B cell (primary cell): ENCODE data around the gene KIF18A. TPM values are rescaled to one million over a fixed set of nuclear protein-coding genes. Genes with fewer than 3 reads are reported as not detected.

Experiments used
- ATAC-seq: fragments of 200-7000 bp; cut with Tn5 transposase; one replicate; pipeline ENCODE4 v1.10.0; 2021; ENCODE audit warnings: low read depth, mild to moderate bottlenecking, moderate number of reproducible peaks, moderate library complexity
- CTCF ChIA-PET: fragments of 350-600 bp; sonication (Branson Sonifier 250); formaldehyde crosslinking; loops from one replicate; lab custom pipeline; 2021; ENCODE audit warnings: antibody characterized with exemption, inconsistent platforms; lab: Charles Lee
- POLR2A ChIA-PET: fragments of 350-600 bp; sonication (Branson Sonifier 250); formaldehyde crosslinking; loops from one replicate; lab custom pipeline; 2021; ENCODE audit warnings: antibody characterized with exemption; lab: Charles Lee
- DNase-seq: peaks from one replicate; pipeline ENCODE4 v3.0.0; 2013
- H2AFZ ChIP-seq: 2 replicates; pipeline ENCODE4 v1.6.1; 2012; ENCODE audit warnings: mild to moderate bottlenecking, low read depth, low read length; ENCODE audit not compliant: insufficient read depth, poor library complexity, severe bottlenecking
- H3K27ac ChIP-seq, 2 donors: 1 replicate in 1 of 2; 2 replicates in 1 of 2; pipeline ENCODE4 v1.5.1; 2012 to 2013; ENCODE audit warnings: low read length in 2 of 2, mild to moderate bottlenecking in 2 of 2, moderate library complexity in 1 of 2
- H3K27me3 ChIP-seq, 4 experiments: fragments of 200-600 bp in 1 of 4; sonication (generic) in 1 of 4; replicated peaks in 1 of 4; 1 replicate in 2 of 4; 2 replicates in 2 of 4; pipeline versions ENCODE4 v1.6.1 to v1.7.0; 2013 to 2016; ENCODE audit warnings: low read length in 3 of 4, mild to moderate bottlenecking in 2 of 4, mixed read lengths in 1 of 4, moderate library complexity in 1 of 4; ENCODE audit not compliant: insufficient read depth in 4 of 4, control insufficient read depth in 3 of 4; ENCODE audit errors: control extremely low read depth in 1 of 4
- H3K36me3 ChIP-seq, 2 experiments: replicated peaks in 1 of 2; 1 replicate in 1 of 2; 2 replicates in 1 of 2; pipeline versions ENCODE4 v1.6.1 to v1.7.1; 2013; ENCODE audit warnings: low read length in 1 of 2; ENCODE audit not compliant: insufficient read depth in 2 of 2, control insufficient read depth in 1 of 2; ENCODE audit errors: control extremely low read depth in 1 of 2, extremely low read depth in 1 of 2
- H3K4me1 ChIP-seq, 2 donors: fragments of 200-600 bp in 1 of 2; sonication (generic) in 1 of 2; 1 replicate in 1 of 2; 2 replicates in 1 of 2; pipeline versions ENCODE4 v1.5.1 to v1.6.1; 2013 to 2017; ENCODE audit warnings: low read length in 2 of 2; ENCODE audit not compliant: control insufficient read depth in 2 of 2, insufficient read depth in 2 of 2
- H3K4me2 ChIP-seq: replicated peaks from 2 replicates; pipeline ENCODE3; 2012; ENCODE audit warnings: mild to moderate bottlenecking, low read depth, low read length; ENCODE audit not compliant: poor library complexity, severe bottlenecking
- H3K4me3 ChIP-seq, 5 experiments: fragments of 200-600 bp in 1 of 5; sonication (generic) in 1 of 5; 1 replicate in 3 of 5; 2 replicates in 2 of 5; pipeline versions ENCODE4 v1.5.1 to v1.7.0; 2011 to 2016; ENCODE audit warnings: low read length in 4 of 5, mild to moderate bottlenecking in 4 of 5, low read depth in 2 of 5, control low read depth in 1 of 5, moderate library complexity in 1 of 5; ENCODE audit not compliant: insufficient read depth in 1 of 5; ENCODE audit errors: control extremely low read depth in 1 of 5, extremely low read depth in 1 of 5
- H3K79me2 ChIP-seq: fragments of 200-600 bp; sonication (generic); one replicate; pipeline ENCODE4 v1.6.0; 2016; ENCODE audit warnings: low read length; ENCODE audit not compliant: control insufficient read depth, insufficient read depth
- H3K9ac ChIP-seq: fragments of 200-600 bp; sonication (generic); 2 replicates; pipeline ENCODE4 v1.6.1; 2017; ENCODE audit warnings: mild to moderate bottlenecking, low read length, moderate library complexity
- H3K9me3 ChIP-seq, 3 donors: one replicate each; pipeline versions ENCODE4 v1.6.1 to v1.7.1; 2013; ENCODE audit warnings: low read length in 2 of 3; ENCODE audit not compliant: control insufficient read depth in 2 of 3, insufficient read depth in 1 of 3; ENCODE audit errors: control extremely low read depth in 1 of 3
- H4K20me1 ChIP-seq: 2 replicates; pipeline ENCODE4 v1.6.0; 2012; ENCODE audit warnings: mild to moderate bottlenecking, low read length; ENCODE audit not compliant: insufficient read depth, control insufficient read depth, poor library complexity, severe bottlenecking
- H3K27ac Mint-ChIP-seq: one replicate; pipeline ENCODE4 v1.8.0; 2021; ENCODE audit warnings: mixed read lengths
- H3K27me3 Mint-ChIP-seq: one replicate; pipeline ENCODE4 v1.8.0; 2021; ENCODE audit warnings: mixed read lengths
- H3K4me1 Mint-ChIP-seq: one replicate; pipeline ENCODE4 v1.8.0; 2021; ENCODE audit warnings: mixed read lengths
- H3K4me3 Mint-ChIP-seq: one replicate; pipeline ENCODE4 v1.8.0; 2021; ENCODE audit warnings: mixed read lengths
- H3K9me3 Mint-ChIP-seq: one replicate; pipeline ENCODE4 v1.8.0; 2022; ENCODE audit warnings: mixed read lengths; ENCODE audit not compliant: insufficient read depth
- CTCF ChIP-seq: fragments of 200-600 bp; IDR thresholded peaks from one replicate; pipeline ENCODE4 v1.8.0; 2022; ENCODE audit warnings: antibody characterized with exemption, mild to moderate bottlenecking
- EZH2 ChIP-seq: IDR thresholded peaks from 2 replicates; pipeline ENCODE4 v1.6.1; 2012; ENCODE audit warnings: borderline replicate concordance, low read depth, mild to moderate bottlenecking, moderate library complexity, low read length; ENCODE audit not compliant: insufficient read depth, poor library complexity, severe bottlenecking
- WGBS: methylation state at CpG from one replicate; pipeline ENCODE4 v1.1.5; 2013; ENCODE audit warnings: missing lambda C conversion rate; ENCODE audit not compliant: insufficient coverage; 5-methylcytosine and 5-hydroxymethylcytosine counted together
- intact Hi-C: fragments of 100-400 bp; cut with micrococcal nuclease; formaldehyde crosslinking; loops from one replicate; pipeline ENCODE4 v1.10.0; 2022
- polyA plus RNA-seq: library from polyadenylated mRNA; depleted of rRNA; stranded (reverse); fragments of >200 nt; gene quantifications from 2 replicates; pipeline ENCODE4 v1.2.3, GENCODE V29; 2012
- total RNA-seq, 2 donors: library from RNA; stranded (reverse); fragments of 120-200 nt in 1 of 2; gene quantifications; 1 replicate in 1 of 2; 2 replicates in 1 of 2; pipeline versions ENCODE4 v1.2.3 to v1.2.4, GENCODE V29; 2013 to 2022

The KIF18A gene
- total and polyA plus RNA-seq, 2 donors (not counting 1 experiment from before 2014, with no cell fraction given), result 0.84 to 4.1 TPM

GRCh38 chr11:28108958-28109357 lies 1.0 kb upstream of the KIF18A start:
- no peak for ATAC-seq
- Histone ChIP-seq H3K79me2 (peaks cover 49% of the 10 kb centered on the region), H3K4me3 (peak overlapping the region in 2 of 5 experiments; percentile 94 to 95), H2AFZ (no peak overlapping the region), H3K9me3 (no peaks in the 10 kb centered on the region), H3K36me3 (peaks cover 0 to 4% of the 10 kb centered on the region in 2 experiments), H4K20me1 (no peaks in the 10 kb centered on the region), H3K9ac (peak overlapping the region; percentile 97), H3K27me3 (no peaks in the 10 kb centered on the region), H3K27ac (peak overlapping the region; percentile 89 to 96), H3K4me1 (peaks cover 30% of the 10 kb centered on the region in 2 donors), H3K4me2 (peak overlapping the region; percentile 86)
- no peaks in the 10 kb centered on the region for H3K9me3 Mint-ChIP-seq
- TF ChIP-seq CTCF (no peak), EZH2 (no peak)
- H3K4me3 Mint-ChIP-seq, result peak overlapping the region; percentile 94
- peak overlapping the region; percentile 77 for H3K27ac Mint-ChIP-seq
- no CpG with 5 or more reads among the region's 3 CpGs for WGBS
- H3K4me1 Mint-ChIP-seq, result peaks cover 54% of the 10 kb centered on the region
- peak; percentile 8 for DNase-seq
- ChIA-PET CTCF (no interaction called here), POLR2A (no interaction called here)
- intact Hi-C loops, result loop anchor here (1.0 to 2.0 kb wide), 2 partner anchors 603 to 746 kb away; partner anchors contain the start of genes CCDC34 and LIN7C
- no peaks in the 10 kb centered on the region for H3K27me3 Mint-ChIP-seq

GRCh38 chr11:28107191-28107749 lies 686 bp downstream of the KIF18A start:
- peak overlapping the region; percentile 85 for H3K4me3 Mint-ChIP-seq
- H3K27me3 Mint-ChIP-seq, result no peaks in the 10 kb centered on the region
- no peaks in the 10 kb centered on the region for H3K9me3 Mint-ChIP-seq
- peak overlapping the region; percentile 83 for H2AFZ ChIP-seq
- ChIA-PET CTCF (no interaction called here), POLR2A (no interaction called here)
- H3K79me2 ChIP-seq, result peaks cover 64% of the 10 kb centered on the region
- no peaks in the 10 kb centered on the region for H3K9me3 ChIP-seq
- H3K9ac ChIP-seq, result peak overlapping the region; percentile 97
- H4K20me1 ChIP-seq, result no peaks in the 10 kb centered on the region
- peak overlapping the region; percentile 86 for H3K4me2 ChIP-seq
- 2% methylated on average over 9 of the region's 11 CpGs for WGBS
- peak overlapping the region; percentile 51 to 95 (median 76) for H3K4me3 ChIP-seq
- no peaks in the 10 kb centered on the region for H3K36me3 ChIP-seq
- no peaks in the 10 kb centered on the region for H3K27me3 ChIP-seq
- ATAC-seq (no peak), DNase-seq (no peak)
- peaks cover 30% of the 10 kb centered on the region in 2 donors for H3K4me1 ChIP-seq
- TF ChIP-seq EZH2 (no peak), CTCF (no peak)
- H3K27ac Mint-ChIP-seq, result peak overlapping the region; percentile 98
- peak overlapping the region; percentile 89 to 96 for H3K27ac ChIP-seq
- peaks cover 49% of the 10 kb centered on the region for H3K4me1 Mint-ChIP-seq
- intact Hi-C loops, result no loop called here
